Activated naive CD8-positive, alpha-beta T cell treated with anti-CD3 and anti-CD28 coated beads, Interleukin-2, amount 50 U/mL, for 24 hours (primary cell): Measurements from ENCODE around the gene NPHS1.
"Not testable (repeated sequence)": the region's sequence is repeated elsewhere in the genome, so short reads cannot be mapped to it uniquely, and the experiment has no call there.

Experiments
- ATAC-seq: fragments of 150-1000 bp; cut with Tn5 transposase; one replicate; pipeline ENCODE4 v1.10.0; 2021
- DNase-seq: peaks from one replicate; pipeline ENCODE4 v3.0.0; 2021
- H3K27ac Mint-ChIP-seq: one replicate; pipeline ENCODE4 v1.8.0; 2021; ENCODE audit warnings: mild to moderate bottlenecking, mixed read lengths
- H3K27me3 Mint-ChIP-seq: one replicate; pipeline ENCODE4 v1.8.0; 2021; ENCODE audit warnings: mixed read lengths
- H3K36me3 Mint-ChIP-seq: one replicate; pipeline ENCODE4 v1.8.0; 2021; ENCODE audit warnings: low read depth, mixed read lengths
- H3K4me1 Mint-ChIP-seq: one replicate; pipeline ENCODE4 v1.8.0; 2021; ENCODE audit warnings: mixed read lengths
- H3K4me3 Mint-ChIP-seq: one replicate; pipeline ENCODE4 v1.8.0; 2021; ENCODE audit warnings: mild to moderate bottlenecking, moderate library complexity, mixed read lengths
- H3K9me3 Mint-ChIP-seq: one replicate; pipeline ENCODE4 v1.8.0; 2021; ENCODE audit warnings: mixed read lengths

The NPHS1 gene

GRCh38 chr19:35852029-35852780 is at the start of gene NPHS1:
NPHS1 (minus strand) TSS chr19:35852504; CDS start chr19:35851837, 667 bp downstream.
- Mint-ChIP-seq H3K4me1 (peaks cover 10% of the 10 kb centered on the region), H3K4me3 (peak within 1 kb of the TSS; percentile 62), H3K27me3 (peaks cover 51% of the 10 kb centered on the region), H3K36me3 (no peaks in the 10 kb centered on the region), H3K9me3 (no peaks in the 10 kb centered on the region), H3K27ac (no peak within 1 kb of the TSS)
- ATAC-seq (no peak), DNase-seq (no peak)

GRCh38 chr19:35901055-35901644 is 48.8 kb upstream of the NPHS1 start:
- Mint-ChIP-seq H3K4me1 (peaks cover 64% of the 10 kb centered on the region), H3K27me3 (no peaks in the 10 kb centered on the region), H3K9me3 (no peaks in the 10 kb centered on the region), H3K36me3 (peaks cover 31% of the 10 kb centered on the region), H3K27ac (peak overlapping the region; percentile 96), H3K4me3 (peak overlapping the region; percentile 81)
- DNase-seq (no peak), ATAC-seq (no peak)

GRCh38 chr19:35899547-35900214 is 47.4 kb upstream of the NPHS1 start:
- peak overlapping the region; percentile 81 for H3K4me3 Mint-ChIP-seq
- H3K9me3 Mint-ChIP-seq = no peaks in the 10 kb centered on the region
- peak; percentile 91 for DNase-seq
- peaks cover 65% of the 10 kb centered on the region for H3K4me1 Mint-ChIP-seq
- peaks cover 42% of the 10 kb centered on the region for H3K36me3 Mint-ChIP-seq
- no peaks in the 10 kb centered on the region for H3K27me3 Mint-ChIP-seq
- peak overlapping the region; percentile 96 for H3K27ac Mint-ChIP-seq
- ATAC-seq = peak; percentile 52

GRCh38 chr19:35898499-35898809 is 46.1 kb upstream of the NPHS1 start:
- DNase-seq = no peak
- Mint-ChIP-seq H3K36me3 (peaks cover 50% of the 10 kb centered on the region), H3K4me3 (peak overlapping the region; percentile 81), H3K27ac (peak overlapping the region; percentile 96), H3K4me1 (peaks cover 60% of the 10 kb centered on the region), H3K27me3 (no peaks in the 10 kb centered on the region), H3K9me3 (no peaks in the 10 kb centered on the region)
- no peak for ATAC-seq

GRCh38 chr19:35897706-35898451 is 45.6 kb upstream of the NPHS1 start:
- Mint-ChIP-seq H3K36me3 (peaks cover 54% of the 10 kb centered on the region), H3K4me1 (peaks cover 57% of the 10 kb centered on the region), H3K4me3 (peak overlapping the region; percentile 81), H3K27ac (peak overlapping the region; percentile 96), H3K9me3 (no peaks in the 10 kb centered on the region), H3K27me3 (no peaks in the 10 kb centered on the region)
- DNase-seq (no peak), ATAC-seq (no peak)

- Mint-ChIP-seq H3K4me1 (peaks cover 48% of the 10 kb centered on the region), H3K9me3 (no peaks in the 10 kb centered on the region), H3K27ac (peak overlapping the region; percentile 96), H3K4me3 (peak overlapping the region; percentile 81), H3K36me3 (peaks cover 61% of the 10 kb centered on the region), H3K27me3 (no peaks in the 10 kb centered on the region)
- no peak for ATAC-seq
- DNase-seq = no peak
Observed at GRCh38 chr19:35896643-35897040, 44.3 kb upstream of the NPHS1 start.

- no peaks in the 10 kb centered on the region for H3K9me3 Mint-ChIP-seq
- peaks cover 45% of the 10 kb centered on the region for H3K4me1 Mint-ChIP-seq
- H3K4me3 Mint-ChIP-seq = peak overlapping the region; percentile 81
- no peaks in the 10 kb centered on the region for H3K27me3 Mint-ChIP-seq
- ATAC-seq = no peak
- H3K27ac Mint-ChIP-seq = peak overlapping the region; percentile 96
- peaks cover 66% of the 10 kb centered on the region for H3K36me3 Mint-ChIP-seq
- no peak for DNase-seq
Observed at GRCh38 chr19:35895911-35896642, 43.8 kb upstream of the NPHS1 start.

- H3K27me3 Mint-ChIP-seq = no peaks in the 10 kb centered on the region
- H3K27ac Mint-ChIP-seq = peak overlapping the region; percentile 35
- DNase-seq (no peak), ATAC-seq (no peak)
- peaks cover 42% of the 10 kb centered on the region for H3K4me1 Mint-ChIP-seq
- H3K9me3 Mint-ChIP-seq = no peaks in the 10 kb centered on the region
- H3K4me3 Mint-ChIP-seq = no peak overlapping the region
- H3K36me3 Mint-ChIP-seq = peaks cover 77% of the 10 kb centered on the region
Observed at GRCh38 chr19:35894342-35894741, 42.0 kb upstream of the NPHS1 start.

GRCh38 chr19:35891819-35892218 is 39.5 kb upstream of the NPHS1 start:
- Mint-ChIP-seq H3K36me3 (peaks cover 79% of the 10 kb centered on the region), H3K4me1 (peaks cover 27% of the 10 kb centered on the region)
- not testable (repeated sequence) for H3K9me3 Mint-ChIP-seq, H3K4me3 Mint-ChIP-seq, H3K27me3 Mint-ChIP-seq, H3K27ac Mint-ChIP-seq, ATAC-seq, DNase-seq

- no peak overlapping the region for H3K27ac Mint-ChIP-seq
- peaks cover 68% of the 10 kb centered on the region for H3K36me3 Mint-ChIP-seq
- DNase-seq (no peak), ATAC-seq (no peak)
- H3K9me3 Mint-ChIP-seq = no peaks in the 10 kb centered on the region
- H3K4me3 Mint-ChIP-seq = no peak overlapping the region
- no peaks in the 10 kb centered on the region for H3K27me3 Mint-ChIP-seq
- peaks cover 19% of the 10 kb centered on the region for H3K4me1 Mint-ChIP-seq
Observed at GRCh38 chr19:35890113-35890650, 37.9 kb upstream of the NPHS1 start.

GRCh38 chr19:35889370-35890112 is 37.2 kb upstream of the NPHS1 start:
- Mint-ChIP-seq H3K4me1 (peaks cover 16% of the 10 kb centered on the region), H3K36me3 (peaks cover 65% of the 10 kb centered on the region), H3K4me3 (no peak overlapping the region), H3K27me3 (no peaks in the 10 kb centered on the region), H3K27ac (peak overlapping the region; percentile 27), H3K9me3 (no peaks in the 10 kb centered on the region)
- no peak for DNase-seq
- no peak for ATAC-seq

GRCh38 chr19:35888398-35888797 is 36.1 kb upstream of the NPHS1 start:
- no peak for ATAC-seq
- H3K4me3 Mint-ChIP-seq = no peak overlapping the region
- peak overlapping the region; percentile 18 for H3K27ac Mint-ChIP-seq
- no peaks in the 10 kb centered on the region for H3K9me3 Mint-ChIP-seq
- H3K4me1 Mint-ChIP-seq = peaks cover 11% of the 10 kb centered on the region
- H3K27me3 Mint-ChIP-seq = no peaks in the 10 kb centered on the region
- no peak for DNase-seq
- H3K36me3 Mint-ChIP-seq = peaks cover 54% of the 10 kb centered on the region

GRCh38 chr19:35887197-35887596 is 34.9 kb upstream of the NPHS1 start:
- H3K36me3 Mint-ChIP-seq = peaks cover 44% of the 10 kb centered on the region
- H3K27ac Mint-ChIP-seq = no peak overlapping the region
- H3K4me3 Mint-ChIP-seq = no peak overlapping the region
- no peaks in the 10 kb centered on the region for H3K9me3 Mint-ChIP-seq
- ATAC-seq = no peak
- no peaks in the 10 kb centered on the region for H3K27me3 Mint-ChIP-seq
- DNase-seq = no peak
- H3K4me1 Mint-ChIP-seq = peaks cover 4% of the 10 kb centered on the region
